Measurements from ENCODE around the gene MBNL1.
A peak's percentile ranks its signal among the peaks of the same experiment; 100 is the strongest.

The MBNL1 gene

GRCh38 chr3:152296382-152296781 lies 27.7 kb downstream of the MBNL1 start:
- H3K27ac ChIP-seq: no peak overlapping the region
- no peak for TF ChIP-seq CTCF (IDR thresholded peaks at IDR 0.05)
- no peak for TF ChIP-seq ZFX (IDR thresholded peaks at IDR 0.05; ENCODE audit: borderline replicate concordance)

GRCh38 chr3:152296971-152297370 lies 28.2 kb downstream of the MBNL1 start:
- TF ChIP-seq CTCF (IDR thresholded peaks at IDR 0.05) (no peak), ZFX (IDR thresholded peaks at IDR 0.05; ENCODE audit: borderline replicate concordance) (no peak)
- H3K27ac ChIP-seq: no peak overlapping the region

- TF ChIP-seq CTCF (IDR thresholded peaks at IDR 0.05) (no peak), ZFX (IDR thresholded peaks at IDR 0.05; ENCODE audit: borderline replicate concordance) (no peak)
- peak overlapping the region; percentile 84 for H3K27ac ChIP-seq
Observed at GRCh38 chr3:152298393-152299248, 29.9 kb downstream of the MBNL1 start.

- no peak for TF ChIP-seq CTCF (IDR thresholded peaks at IDR 0.05)
- no peak for TF ChIP-seq ZFX (IDR thresholded peaks at IDR 0.05; ENCODE audit: borderline replicate concordance)
- peak overlapping the region; percentile 84 for H3K27ac ChIP-seq
Observed at GRCh38 chr3:152299249-152299976, 30.7 kb downstream of the MBNL1 start.

GRCh38 chr3:152300029-152300731 lies 31.5 kb downstream of the MBNL1 start:
- peak overlapping the region; percentile 84 for H3K27ac ChIP-seq
- TF ChIP-seq ZFX (IDR thresholded peaks at IDR 0.05; ENCODE audit: borderline replicate concordance) (no peak), CTCF (IDR thresholded peaks at IDR 0.05) (no peak)

- H3K27ac ChIP-seq: no peak overlapping the region
- TF ChIP-seq ZFX (IDR thresholded peaks at IDR 0.05; ENCODE audit: borderline replicate concordance): no peak
- no peak for TF ChIP-seq CTCF (IDR thresholded peaks at IDR 0.05)
Observed at GRCh38 chr3:152301745-152302181, 33.0 kb downstream of the MBNL1 start.
